HG03135 (cell line): ENCODE measurements around the gene ENO4.

Experiments
- ATAC-seq: cut with Tn5 transposase; IDR thresholded peaks from one replicate; pipeline ENCODE4 v1.9.1; 2021; ENCODE audit warnings: mild to moderate bottlenecking, moderate library complexity; ENCODE audit not compliant: unreplicated experiment

The ENO4 gene, protein sequence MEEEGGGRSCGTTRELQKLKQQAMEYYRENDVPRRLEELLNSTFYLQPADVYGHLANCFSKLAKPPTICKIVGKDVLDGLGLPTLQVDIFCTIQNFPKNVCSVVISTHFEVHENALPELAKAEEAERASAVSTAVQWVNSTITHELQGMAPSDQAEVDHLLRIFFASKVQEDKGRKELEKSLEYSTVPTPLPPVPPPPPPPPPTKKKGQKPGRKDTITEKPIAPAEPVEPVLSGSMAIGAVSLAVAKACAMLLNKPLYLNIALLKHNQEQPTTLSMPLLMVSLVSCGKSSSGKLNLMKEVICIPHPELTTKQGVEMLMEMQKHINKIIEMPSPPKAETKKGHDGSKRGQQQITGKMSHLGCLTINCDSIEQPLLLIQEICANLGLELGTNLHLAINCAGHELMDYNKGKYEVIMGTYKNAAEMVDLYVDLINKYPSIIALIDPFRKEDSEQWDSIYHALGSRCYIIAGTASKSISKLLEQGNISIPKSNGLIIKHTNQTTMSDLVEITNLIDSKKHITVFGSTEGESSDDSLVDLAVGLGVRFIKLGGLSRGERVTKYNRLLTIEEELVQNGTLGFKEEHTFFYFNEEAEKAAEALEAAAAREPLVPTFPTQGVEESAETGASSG

GRCh38 chr10:116849248-116850057 is at the start of gene ENO4:
Gene ENO4 (plus strand): TSS chr10:116849499. CDS start chr10:116849567, 68 bp downstream.
- ATAC-seq = peak; percentile 54

- no peak for ATAC-seq
These were observed 48.9 kb upstream of the ENO4 start for GRCh38 chr10:116800286-116800929.

DNA sequence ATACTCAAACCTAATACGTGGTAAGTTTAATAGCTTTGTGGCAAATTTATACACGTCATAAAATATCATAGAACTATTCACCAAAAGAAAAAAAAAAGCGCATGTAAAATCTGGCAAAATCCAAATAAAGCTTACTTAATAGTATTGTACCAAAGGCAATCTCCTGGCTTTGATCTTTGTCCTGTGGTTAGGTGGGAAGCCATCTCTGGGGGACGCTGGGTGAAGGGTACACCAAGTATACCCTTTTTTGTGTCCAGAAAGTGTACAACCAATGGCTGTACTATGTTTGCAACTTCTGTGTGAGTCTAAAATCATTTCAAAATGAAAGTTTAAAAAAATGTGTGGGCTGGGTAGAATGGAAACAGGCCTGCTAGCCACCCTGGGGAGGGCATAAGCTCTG is 47.6 kb upstream of the ENO4 start:
- ATAC-seq = no peak

DNA sequence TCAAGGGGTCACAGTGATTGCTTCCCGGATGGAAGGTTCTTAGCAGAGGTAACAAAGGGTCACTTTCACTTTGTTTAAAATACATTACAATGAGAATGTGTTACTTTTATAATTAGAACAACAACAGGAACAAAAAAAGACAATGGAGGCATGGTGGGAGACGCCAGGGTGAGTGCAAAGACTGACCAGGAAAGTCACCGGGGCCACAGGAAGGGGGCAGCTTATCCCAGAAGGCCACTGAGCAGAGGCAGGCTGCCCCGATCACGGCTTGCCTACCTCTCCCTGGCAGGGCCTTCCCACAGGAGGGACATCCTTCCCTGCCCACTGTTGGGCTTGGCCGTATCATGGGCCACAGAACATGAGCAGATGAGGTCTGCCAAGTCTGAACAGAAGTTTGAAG is 46.8 kb upstream of the ENO4 start:
- no peak for ATAC-seq

DNA sequence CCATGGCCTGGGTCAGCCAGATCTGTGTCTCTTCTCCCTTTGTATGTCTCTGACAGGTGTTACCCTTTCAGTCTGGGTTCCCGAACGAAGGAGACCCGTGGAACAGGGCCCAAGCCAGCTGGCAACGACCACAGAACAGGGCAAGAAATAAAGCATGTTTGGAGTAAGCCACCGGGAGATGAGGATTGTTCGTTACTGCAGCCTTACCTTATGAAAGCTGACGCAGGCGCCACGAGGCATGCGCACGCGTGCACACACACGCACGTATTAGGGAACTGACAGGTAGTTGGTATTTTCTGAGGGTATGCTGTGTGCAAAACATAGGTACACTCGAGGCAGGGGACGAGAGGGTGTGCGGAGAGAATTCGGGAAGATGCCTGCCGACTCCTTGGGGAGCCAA is 46.4 kb upstream of the ENO4 start:
- no peak for ATAC-seq

GRCh38 chr10:116803451-116804249 is 45.6 kb upstream of the ENO4 start:
- ATAC-seq = no peak

GRCh38 chr10:116808706-116809105 is 40.6 kb upstream of the ENO4 start:
- ATAC-seq = no peak

DNA sequence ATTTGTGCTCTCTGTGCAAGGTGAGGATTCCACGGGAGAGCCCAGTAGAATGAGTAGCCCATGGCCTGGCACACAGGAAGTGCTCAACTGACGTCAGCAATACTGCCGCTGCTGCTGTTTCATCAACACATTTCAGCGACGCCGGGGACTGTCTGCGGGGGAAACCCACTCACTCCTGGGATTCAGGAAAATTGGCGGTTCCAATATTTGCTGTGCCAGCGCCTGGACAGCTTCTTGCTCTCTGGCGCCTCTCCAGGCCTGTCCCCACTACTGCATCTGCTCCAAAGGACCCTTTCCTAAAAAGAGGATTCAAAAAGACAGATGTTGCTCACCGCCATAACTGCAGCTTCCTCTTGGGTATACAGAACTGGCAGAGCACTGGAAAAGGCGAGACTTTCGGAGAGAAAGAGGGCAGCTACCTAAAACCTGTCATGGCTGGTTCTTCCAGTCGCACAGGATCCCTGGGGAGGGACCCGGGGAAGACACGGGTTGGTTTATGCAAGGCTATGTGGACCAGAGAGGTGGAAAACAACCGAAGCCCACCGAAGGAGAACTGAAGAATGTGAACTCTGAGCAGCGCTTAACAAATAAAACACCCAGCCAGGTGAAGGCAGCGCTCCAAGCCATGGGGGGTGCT is 39.7 kb upstream of the ENO4 start:
- no peak for ATAC-seq

DNA sequence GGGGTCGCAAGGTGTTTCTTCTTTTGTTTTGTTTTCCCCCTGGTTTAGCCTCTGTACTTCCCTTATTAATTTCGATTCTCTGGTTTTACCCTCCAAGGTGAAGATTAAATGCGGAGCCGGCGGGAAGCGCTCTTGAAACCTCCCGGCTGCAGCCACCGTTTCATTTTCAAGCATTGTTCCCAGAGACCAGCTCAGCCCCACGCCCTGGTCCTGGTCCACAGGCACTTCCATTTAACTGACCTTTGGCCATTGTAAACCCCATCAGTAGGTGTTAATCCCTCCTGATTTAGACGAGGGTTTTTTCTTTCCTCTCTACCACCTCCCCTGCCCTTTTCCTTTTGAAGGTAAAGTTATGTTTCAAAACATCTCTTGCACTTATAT is 39.2 kb upstream of the ENO4 start:
- no peak for ATAC-seq

DNA sequence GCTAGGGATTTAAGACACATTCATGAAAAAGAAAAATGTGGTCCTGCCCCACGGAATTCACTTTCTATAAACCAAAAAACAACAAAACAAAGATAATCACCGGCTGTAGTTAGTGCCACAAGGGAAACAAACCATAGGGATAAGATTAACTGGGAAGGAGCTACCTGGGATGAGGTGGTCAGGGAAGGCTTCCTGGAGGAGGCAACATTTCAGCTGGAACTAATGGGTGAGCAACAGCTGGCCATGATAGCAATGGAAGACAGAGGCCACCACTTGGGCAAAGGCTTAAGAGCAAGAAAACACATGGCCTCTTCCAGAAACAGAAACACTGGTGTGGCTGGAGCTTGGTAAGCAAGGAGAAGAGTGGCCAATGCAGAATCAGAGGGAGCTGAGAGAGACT is 38.4 kb upstream of the ENO4 start:
- no peak for ATAC-seq

GRCh38 chr10:116811691-116812090 is 37.6 kb upstream of the ENO4 start:
- no peak for ATAC-seq

GRCh38 chr10:116815641-116816415 is 33.5 kb upstream of the ENO4 start:
- no peak for ATAC-seq

DNA sequence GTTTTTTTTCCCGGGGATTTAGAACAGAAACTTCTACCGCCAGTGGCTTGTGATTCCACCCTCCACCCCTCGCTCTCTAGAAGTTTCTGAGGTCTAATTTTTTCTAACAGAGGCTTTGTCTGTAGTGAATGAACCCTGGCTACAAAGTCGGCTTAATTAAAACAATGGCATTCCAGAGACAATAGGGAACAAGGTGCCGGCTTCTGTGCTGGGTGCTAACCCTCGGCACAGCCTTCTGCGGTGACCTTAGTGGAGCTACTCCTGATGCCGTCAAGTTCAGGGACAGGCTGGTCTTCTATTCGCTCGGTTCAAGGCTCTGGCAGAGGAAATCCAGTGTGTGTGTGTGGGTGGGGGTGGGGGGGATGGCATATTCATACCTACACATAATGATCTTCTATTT is 32.1 kb upstream of the ENO4 start:
- no peak for ATAC-seq

DNA sequence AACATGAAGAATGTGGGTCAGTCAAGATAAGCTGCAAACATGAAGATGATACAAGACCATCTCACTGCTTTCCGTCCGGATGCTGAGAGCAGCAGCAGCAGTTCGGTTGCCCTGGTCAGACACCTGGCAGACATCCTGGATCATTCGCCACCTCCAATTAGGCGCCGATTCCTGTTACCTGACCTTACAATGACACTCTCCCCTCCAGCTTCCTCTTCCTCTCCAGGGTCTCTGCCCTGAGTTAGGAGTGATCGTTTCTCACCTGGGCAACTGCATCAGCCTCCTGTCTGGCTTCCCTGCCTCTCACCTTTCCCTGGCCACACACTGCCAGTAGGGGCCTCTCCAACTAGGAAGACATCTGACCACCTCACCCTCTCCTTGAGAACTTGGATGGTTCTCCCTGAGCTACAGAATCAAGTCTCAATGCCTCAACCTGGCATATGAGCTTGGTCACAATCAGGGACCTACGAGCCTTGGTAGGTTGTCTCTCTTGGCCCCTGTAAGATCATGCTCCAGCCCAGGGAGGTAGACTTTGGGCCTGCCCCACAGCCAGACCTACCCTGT is 31.4 kb upstream of the ENO4 start:
- no peak for ATAC-seq

DNA sequence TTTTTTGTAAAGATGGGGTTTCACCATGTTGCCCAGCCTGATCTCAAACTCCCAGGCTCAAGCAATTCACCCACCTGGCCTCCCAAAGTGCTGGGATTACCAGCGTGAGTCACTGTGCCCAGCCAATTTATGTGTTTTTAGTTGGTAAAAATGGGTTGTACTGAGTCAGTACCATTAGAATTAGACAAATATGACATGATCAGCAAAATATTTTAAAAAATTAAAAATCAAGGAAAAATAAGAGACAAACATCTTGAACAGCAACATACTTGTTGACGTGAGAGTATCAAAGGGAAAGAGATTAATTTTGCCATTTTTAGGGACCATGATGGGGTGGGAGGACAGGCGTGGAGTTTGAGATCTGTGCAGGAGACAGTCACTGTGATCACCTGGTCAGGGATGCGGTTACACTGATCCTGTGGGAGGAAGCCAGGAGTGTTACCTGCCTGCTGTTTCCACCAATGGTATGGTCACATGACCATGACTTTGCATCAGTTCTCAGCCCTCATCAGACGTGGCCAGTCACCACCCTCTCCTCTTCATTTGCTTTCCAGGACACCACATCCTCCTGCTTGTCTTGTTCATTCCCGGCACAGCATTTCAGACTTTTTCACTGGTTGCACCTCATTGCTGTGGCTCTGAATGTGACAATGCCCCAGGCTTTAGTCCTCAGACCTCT is 29.2 kb upstream of the ENO4 start:
- no peak for ATAC-seq

DNA sequence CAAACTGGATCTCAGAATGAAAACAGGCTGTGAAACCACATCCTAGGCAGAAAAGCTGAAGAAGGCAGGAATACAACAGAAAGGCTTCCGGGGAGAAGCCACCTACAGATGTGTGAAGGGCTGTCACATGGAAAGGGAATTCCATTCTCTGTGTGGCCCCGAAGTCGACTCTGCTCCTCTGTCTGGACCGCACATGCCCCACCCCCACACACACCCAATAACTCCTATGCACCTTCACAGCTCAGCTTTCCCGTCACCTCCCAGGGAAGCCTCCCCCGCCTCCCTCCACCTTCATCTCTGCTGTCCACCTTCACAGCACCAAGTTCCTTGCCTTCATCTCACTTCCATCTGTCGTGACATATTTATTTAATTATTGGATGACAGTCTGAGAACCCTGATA is 23.4 kb upstream of the ENO4 start:
- no peak for ATAC-seq

DNA sequence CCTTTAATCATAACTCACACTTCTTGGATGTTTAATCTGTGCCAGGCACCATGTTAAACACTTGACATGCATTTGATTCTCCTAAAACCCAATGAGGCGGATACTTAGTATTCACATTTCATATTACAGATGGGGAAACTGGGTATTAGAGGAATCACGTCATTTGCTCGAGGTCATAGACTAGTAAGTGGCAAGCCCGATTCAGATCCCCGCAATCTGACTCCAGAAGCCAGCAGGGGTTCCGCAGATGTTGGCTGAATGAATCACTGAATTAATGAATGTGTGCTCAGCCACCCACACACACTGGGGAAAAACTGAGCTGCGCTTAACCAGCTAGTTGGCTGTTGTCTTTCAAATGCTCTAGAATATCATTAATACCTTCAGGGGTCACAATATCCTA is 22.5 kb upstream of the ENO4 start:
- ATAC-seq = no peak

DNA sequence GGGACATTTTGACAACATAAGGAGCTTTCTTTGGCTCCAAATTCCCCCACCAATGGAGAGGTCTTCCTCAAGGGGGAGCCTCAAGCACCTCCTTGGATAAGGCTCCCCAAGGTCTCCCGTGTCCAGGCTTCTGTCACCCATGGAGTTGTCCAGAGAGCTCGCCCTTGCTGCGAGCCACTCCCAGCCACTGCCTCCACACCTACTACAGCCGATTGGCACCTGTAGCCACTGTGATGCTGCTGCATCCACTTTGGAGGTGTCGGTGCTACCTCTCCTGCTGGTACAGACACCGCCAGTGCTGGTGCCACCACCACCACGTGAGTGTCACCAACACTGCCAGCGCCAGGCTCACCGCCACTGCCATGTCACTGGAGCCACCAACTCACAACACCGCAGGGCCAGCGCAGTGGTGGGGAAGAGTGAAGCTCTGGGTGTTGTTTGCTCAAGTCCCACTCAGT is 22.1 kb upstream of the ENO4 start:
- ATAC-seq = no peak
